ENCODE measurements around the gene BST1. TPM values are rescaled to one million over a fixed set of nuclear protein-coding genes. Genes with fewer than 3 reads are reported as not detected.

The BST1 gene
- total and polyA plus RNA-seq, 2 of the 8 experiments (the other 6 are each of a cell fraction or from before 2014, with no cell fraction given): 0.52 to 0.54 TPM

- TF ChIP-seq CHD7 (IDR thresholded peaks at IDR 0.05; ENCODE audit: insufficient replicate concordance, low read length) (no peak), E2F6 (IDR thresholded peaks at IDR 0.05) (no peak), RBBP5 (IDR thresholded peaks at IDR 0.05; ENCODE audit: borderline replicate concordance, low read depth, low read length) (no peak), SRF (IDR thresholded peaks at IDR 0.05; ENCODE audit: low read depth, low read length) (no peak), TAF7 (optimal IDR thresholded peaks at IDR 0.05; ENCODE audit: borderline replicate concordance, low read depth, low read length) (no peak), POLR2A (IDR thresholded peaks at IDR 0.05; ENCODE audit: control extremely low read depth in 1 of 2, low read depth in 2 of 2, low read length in 2 of 2) (no peak), MAFK (IDR thresholded peaks at IDR 0.05; ENCODE audit: low read depth, low read length) (no peak)
Observed at GRCh38 chr4:15719506-15719905, 16.6 kb downstream of the BST1 start (continued).
